Testis (tissue), 2 donors: Measurements from ENCODE around the gene TUFT1.

Source experiments
- CTCF ChIP-seq, 3 experiments: fragments of 450-650 bp in 2 of 3; fragments of 200-600 bp in 1 of 3; sonication (generic) in 1 of 3; IDR thresholded peaks; one replicate each; pipeline ENCODE4 v1.5.1; 2016 to 2019; ENCODE audit warnings: antibody characterized with exemption in 3 of 3, mild to moderate bottlenecking in 2 of 3, moderate library complexity in 1 of 3
- POLR2A ChIP-seq: fragments of 450-650 bp; IDR thresholded peaks from one replicate; pipeline ENCODE4 v1.6.1; 2017; ENCODE audit warnings: antibody characterized with exemption, mild to moderate bottlenecking, moderate library complexity

- no peak for TF ChIP-seq CTCF (IDR thresholded peaks at IDR 0.05)
- no peak for TF ChIP-seq POLR2A
Observed at GRCh38 chr1:151535326-151536271, 4.5 kb upstream of the TUFT1 start.
